Endometrial microvascular endothelial cells (primary cell): ENCODE results near the gene MTG2. TPM values are rescaled to one million over a fixed set of nuclear protein-coding genes. Genes with fewer than 3 reads are reported as not detected.

ENCODE experiments used
- in situ Hi-C: cut with HindIII; loops from 2 replicates; pipeline ENCODE4 v1.10.0; 2017; ENCODE audit warnings: low sequenced_read_pairs, low pct_unique_long_range_greater_than_20kb; ENCODE audit errors: inconsistent ontology term
- total RNA-seq: library from RNA; depleted of rRNA; stranded (reverse); fragments of >200 nt; gene quantifications from one replicate; pipeline ENCODE4 v1.2.3, GENCODE V29; 2015; ENCODE audit errors: inconsistent ontology term

The MTG2 gene
- total RNA-seq, 1 donor from 2014 or later = 8.4 TPM

DNA sequence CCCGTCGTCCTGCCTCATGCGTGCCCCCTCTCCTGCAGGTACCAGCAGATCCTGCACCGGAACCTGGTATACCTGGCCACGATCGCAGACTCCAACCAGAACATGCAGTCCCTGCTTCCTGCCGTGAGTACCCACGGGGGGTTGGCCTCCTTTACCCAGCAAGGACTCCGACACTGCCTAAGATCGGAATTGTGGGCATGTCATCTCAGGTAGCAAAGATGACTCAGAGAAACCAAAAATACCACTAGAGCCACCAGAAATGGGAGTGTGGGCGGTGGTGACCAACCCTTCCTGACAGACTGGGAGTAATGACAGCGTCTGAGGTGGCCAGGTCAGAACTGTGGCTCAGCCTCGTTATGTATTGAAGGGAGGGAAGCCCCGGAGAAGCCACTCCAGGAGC is 23.0 kb upstream of the MTG2 start:
- in situ Hi-C loops = no loop called here

DNA sequence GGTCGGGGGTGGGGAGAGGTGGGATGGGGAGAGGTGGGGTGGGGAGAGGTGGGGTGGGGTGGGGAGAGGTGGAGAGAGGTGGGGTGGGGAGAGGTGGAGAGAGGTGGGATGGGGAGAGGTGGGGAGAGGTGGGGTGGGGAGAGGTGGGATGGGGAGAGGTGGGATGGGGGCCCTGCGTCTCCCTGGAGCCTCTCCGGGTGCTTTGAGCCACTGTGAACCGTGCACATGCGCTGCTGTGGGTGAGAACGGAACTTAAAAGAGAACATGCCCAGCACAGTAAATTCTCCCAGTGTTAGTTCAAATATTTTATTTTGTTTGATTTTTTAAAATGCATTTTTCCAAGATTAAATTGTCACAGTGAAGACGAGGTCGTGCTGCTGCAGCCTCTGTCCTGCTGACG is 22.6 kb upstream of the MTG2 start:
- in situ Hi-C loops = no loop called here

DNA sequence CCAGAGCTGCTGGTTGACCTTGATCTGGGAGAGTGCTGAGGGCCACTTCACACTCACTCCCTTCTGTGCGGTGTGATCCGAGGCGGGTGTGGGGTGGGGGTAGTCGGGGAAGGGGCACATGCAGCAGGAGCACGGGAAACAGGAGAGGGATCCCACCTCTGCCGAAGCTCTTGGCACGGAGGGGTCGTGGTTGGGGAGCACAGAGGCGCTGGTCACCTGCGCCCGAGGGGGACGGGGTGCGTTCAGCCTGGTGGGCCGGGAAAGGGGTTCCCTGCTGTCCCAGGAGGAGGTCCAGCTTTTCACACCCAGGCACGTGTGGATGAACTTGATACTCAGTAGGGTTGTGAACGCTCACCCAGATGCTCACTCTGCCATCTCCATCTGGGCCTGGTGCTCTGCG is 22.0 kb upstream of the MTG2 start:
- in situ Hi-C loops = no loop called here

DNA sequence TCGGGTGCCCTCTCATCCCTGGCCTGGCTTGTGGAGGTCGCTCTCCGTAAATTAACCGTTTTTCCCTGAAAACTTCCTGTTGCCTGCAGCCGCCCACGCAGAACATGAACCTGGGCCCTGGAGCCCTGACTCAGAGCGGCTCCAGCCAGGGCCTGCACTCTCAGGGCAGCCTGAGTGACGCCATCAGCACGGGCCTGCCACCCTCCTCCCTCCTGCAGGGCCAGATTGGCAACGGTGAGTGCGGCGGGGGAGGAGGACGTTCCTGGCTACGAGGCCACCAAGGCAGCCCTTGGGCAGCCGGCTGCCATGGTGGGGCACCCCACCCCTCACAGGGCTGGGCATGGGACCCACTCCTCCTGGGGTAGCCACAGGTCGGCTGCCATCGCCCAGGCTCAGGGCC is 21.5 kb upstream of the MTG2 start:
- in situ Hi-C loops = no loop called here

DNA sequence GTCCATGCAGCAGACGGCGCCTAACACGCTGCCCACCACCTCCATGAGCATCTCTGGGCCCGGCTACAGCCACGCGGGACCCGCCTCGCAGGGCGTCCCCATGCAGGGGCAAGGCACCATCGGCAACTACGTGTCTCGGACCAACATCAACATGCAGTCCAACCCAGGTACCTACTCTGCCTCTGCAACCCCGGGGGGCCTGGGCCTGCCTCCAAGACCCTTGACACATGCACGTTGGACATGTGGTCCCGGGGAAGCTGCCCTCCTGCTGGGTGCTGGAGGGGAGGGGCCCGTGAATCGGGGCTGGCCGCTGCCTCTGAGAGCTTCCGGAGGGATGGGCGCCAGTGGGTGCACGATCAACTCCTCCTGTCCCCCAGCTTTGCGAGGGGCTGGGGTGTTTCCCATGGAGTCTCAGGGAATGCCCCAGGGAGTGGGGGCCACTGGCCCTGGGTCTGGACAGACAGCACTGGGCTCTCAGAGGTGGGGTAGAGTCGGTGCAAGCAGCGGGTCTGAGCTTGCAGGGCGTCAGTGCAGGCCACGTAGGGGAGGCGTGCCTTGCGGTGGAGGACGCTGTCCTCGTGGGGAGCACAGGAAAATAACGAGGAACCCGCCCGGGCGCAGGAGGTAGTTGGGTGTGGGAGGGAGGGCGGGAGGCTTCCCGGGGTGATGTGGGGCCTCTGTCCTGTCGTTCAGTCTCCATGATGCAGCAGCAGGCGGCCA is 19.9 kb upstream of the MTG2 start:
- in situ Hi-C loops = no loop called here

DNA sequence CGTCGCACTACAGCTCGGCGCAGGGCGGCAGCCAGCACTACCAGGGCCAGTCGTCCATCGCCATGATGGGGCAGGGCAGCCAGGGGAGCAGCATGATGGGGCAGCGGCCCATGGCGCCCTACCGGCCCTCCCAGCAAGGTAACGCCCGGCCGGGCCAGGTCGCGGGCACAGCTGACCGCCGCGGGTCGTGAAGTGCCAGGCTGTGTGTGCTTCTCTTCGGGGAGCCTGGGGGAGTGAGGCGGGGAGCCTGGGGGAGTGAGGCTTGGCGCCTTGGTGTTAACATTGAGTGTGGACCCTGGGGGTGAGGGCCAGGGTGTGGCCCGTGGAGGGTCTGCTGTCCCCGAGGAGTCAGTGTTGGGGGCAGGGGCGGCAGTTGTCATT is 19.4 kb upstream of the MTG2 start:
- in situ Hi-C loops = no loop called here

DNA sequence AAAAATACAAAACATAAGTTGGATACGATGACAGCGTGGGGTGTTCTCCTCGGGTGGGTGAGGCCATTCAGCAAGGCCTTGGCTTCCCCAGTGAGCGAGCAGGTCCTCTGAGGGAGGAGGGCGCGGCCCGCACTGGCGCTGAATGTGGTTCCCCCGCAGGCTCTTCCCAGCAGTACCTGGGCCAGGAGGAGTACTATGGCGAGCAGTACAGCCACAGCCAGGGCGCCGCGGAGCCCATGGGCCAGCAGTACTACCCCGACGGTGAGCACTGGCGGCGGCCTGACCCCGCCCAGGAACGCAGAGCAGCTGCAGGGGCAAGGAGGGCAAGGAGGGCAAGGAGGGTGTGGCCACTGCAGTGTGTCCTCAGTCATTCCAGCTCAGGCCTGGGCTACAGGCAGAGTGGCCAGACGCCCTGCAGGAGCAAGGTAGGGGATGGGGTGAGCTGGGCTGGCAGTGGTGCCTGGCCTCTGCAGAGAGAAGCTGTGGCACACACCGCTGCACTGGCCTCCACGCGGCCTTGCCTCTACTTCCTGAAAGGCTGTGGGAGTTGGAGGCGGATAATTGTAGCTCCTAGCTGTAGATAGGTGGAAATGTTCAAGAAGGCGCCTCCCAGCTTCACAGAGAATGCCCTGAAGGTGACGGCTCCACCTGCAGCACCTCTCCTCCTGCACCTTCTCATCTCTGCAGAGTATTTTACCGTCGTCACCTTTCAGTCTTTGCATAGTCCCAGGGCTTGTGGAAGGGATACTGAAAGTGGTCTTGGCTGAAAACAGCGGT is 18.7 kb upstream of the MTG2 start:
- in situ Hi-C loops = no loop called here

DNA sequence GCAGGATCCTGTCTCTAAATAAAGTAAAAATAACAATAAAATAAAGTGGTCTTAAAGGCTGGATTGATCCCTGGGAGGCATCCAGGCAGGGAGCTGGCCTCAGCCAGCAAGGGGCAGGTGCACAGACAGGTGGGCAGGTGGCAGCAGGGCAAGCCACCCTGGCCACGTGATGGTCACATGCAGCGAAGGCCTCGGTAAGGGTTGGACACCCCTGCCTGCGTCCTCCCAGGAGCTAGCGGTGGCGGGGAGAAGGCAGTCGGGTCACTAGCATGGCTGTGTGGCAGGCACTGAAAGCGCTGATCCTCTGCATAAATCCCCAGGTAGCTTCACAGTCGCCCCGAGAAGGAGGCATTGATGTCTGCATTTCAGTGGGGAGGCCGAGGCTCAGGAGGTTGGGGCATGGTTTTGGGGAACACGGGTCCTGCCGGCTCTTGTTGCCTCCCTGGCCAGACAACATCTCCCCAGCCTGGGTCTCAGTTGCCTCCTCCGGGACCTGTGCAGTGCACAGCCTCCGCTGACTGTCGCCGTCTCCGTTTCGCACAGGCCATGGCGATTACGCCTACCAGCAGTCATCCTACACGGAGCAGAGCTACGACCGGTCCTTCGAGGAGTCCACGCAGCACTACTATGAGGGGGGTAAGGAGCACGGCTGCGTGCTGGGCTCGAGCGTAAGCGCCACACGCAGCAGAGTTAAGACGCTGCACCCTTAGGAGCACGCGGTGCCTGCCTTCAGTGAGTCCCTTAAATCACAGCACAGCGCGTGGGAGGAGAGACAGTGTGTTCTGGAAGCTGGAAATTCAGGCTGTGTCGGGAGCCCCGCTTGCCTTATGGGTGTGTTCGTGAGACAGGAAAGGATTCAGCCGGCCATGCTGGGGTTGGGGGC is 17.7 kb upstream of the MTG2 start:
- in situ Hi-C loops = no loop called here

DNA sequence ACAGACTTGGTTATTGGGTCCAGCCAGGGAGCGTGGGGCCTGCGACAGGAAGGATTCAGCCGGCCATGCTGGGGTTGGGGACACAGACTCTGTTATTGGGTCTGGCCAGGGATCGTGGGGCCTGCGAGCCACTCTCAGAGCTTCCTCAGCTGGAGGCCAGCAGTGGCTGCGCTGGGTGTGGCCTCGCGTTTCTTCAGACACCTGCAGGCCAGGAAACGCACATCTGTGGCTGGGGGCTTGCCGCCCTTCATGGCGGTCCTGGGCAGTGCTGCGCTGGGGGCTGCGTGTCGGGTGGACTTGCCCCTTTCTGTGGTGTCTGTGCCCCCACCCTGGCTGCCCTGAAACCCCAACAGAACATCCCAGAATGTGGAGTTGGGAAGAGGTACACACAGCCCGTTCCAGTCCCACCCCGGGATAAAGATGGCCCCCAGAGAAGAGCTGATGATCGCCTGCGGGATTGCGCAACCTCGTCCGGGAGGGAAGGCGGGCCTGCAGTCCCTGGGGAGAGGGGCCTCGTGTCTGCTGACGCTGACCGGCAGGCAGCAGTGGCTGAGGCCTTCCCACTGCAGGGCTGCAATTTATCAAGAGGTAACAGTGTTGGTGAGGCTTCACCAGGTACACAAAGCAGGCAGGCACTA is 16.9 kb upstream of the MTG2 start:
- in situ Hi-C loops = no loop called here

DNA sequence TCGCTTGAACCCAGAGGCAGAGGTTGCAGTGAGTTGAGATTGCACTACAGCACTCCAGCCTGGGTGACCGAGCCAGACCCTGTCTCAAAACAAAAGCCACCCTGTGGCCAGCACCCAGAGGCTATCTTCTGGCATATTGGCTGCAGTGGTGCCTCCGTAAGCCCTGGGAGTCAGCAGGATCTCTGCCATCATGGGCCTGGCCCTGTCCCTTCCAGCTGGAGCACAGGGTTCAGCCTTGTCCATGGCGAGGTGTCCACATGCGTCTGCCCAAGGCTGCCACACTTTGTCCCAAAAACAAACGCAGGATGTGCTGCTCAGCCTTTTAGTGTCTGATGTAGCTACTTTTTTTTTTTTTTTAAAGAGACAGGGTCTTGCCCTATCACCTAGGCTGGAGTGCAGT is 15.4 kb upstream of the MTG2 start:
- in situ Hi-C loops = no loop called here

DNA sequence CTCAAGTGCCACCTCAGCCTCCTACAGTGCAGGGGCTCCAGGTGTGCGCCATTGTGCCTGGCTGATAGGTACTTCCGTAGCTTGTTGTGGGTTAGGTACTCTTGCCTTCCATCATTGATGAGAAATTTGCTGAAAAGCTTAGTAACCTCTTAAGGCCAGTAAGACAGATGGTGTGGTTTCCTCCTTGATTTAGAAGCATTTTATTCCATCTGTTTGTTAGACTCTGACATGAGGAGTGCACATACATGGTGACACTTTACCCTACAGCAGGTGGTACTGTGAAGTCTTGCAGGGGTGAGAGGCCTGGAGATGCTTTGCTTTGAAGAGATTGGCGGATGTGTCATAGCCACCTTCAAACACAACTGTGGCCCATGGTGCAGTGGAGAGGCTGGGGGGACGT is 14.8 kb upstream of the MTG2 start:
- in situ Hi-C loops = no loop called here

DNA sequence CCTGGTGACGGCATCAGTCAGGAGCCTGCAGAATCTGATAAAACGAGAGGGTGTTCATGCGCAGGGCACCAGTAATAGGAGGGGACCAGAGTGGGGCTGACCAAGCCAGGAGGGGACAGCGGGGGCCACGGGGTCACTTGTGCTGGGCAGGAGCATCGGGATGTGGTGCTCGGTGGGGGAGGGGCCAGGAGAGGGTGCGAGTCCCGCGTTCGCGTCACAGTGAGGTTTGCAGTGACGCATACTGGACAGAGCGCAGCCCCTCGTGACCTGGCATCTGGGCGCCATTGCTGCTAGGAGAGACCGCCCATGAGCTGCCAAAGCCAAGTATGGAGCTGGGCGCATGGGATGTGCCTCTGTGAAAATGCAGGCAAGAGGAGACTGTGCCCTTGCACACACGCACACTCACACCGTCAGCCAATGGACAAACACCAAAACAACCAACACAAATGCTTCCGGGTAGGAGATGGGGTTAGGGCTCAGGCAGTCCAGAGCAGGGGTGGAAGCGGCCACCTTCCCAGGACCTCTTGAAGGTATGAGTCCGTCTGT is 13.9 kb upstream of the MTG2 start:
- in situ Hi-C loops = no loop called here

DNA sequence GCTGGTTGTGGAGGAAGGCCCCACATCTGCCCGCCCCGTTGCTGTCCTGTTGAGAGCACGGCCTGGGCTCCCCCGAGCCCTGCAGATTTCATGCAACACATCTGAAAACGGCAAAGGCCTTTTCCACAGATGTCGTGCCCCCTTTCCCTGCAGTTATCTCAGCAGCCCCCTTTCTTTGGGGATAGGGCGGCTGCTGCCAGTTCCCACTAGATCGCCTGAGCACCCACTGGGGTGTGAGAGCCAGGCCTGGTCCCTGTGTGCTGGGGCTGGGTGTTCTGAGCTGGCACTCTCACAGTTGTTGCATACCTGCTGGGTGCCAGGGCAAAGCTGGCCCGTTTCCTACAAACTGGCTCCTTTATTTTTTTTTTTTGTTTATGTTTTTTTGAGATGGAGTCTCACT is 12.3 kb upstream of the MTG2 start:
- in situ Hi-C loops = no loop called here

DNA sequence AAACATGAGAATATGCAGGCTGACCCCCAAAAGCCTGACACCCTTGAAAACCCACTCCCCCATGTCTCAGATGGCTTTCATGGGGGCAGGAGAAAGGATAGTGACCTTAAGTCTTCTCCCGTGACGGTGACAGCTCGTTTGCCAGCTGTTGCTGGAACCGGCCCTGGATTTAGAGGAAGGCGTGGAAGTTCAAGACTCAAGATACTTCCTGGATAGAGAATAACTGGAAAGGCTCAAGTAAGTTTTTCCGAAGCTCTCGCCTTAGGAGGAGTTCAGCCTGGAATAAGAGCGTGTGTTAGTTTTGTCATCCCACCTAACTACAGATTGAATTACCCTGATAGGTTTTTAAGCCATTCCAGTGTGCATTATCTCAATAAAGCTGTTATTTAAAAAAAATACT is 11.6 kb upstream of the MTG2 start:
- in situ Hi-C loops = no loop called here

DNA sequence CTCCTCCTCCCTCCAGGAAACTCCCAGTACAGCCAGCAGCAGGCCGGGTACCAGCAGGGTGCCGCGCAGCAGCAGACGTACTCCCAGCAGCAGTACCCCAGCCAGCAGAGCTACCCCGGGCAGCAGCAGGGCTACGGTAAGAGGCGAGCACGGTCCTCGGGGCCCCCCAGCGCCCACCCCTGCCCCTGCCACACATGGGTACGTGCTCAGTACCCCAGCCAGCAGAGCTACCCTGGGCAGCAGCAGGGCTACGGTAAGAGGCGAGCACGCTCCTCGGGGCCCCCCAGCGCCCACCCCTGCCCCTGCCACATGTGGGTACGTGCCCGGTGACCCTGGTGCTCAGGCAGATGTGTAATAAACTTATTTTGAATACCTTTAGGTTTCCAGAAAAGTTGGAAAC is 10.2 kb upstream of the MTG2 start:
- in situ Hi-C loops = no loop called here

DNA sequence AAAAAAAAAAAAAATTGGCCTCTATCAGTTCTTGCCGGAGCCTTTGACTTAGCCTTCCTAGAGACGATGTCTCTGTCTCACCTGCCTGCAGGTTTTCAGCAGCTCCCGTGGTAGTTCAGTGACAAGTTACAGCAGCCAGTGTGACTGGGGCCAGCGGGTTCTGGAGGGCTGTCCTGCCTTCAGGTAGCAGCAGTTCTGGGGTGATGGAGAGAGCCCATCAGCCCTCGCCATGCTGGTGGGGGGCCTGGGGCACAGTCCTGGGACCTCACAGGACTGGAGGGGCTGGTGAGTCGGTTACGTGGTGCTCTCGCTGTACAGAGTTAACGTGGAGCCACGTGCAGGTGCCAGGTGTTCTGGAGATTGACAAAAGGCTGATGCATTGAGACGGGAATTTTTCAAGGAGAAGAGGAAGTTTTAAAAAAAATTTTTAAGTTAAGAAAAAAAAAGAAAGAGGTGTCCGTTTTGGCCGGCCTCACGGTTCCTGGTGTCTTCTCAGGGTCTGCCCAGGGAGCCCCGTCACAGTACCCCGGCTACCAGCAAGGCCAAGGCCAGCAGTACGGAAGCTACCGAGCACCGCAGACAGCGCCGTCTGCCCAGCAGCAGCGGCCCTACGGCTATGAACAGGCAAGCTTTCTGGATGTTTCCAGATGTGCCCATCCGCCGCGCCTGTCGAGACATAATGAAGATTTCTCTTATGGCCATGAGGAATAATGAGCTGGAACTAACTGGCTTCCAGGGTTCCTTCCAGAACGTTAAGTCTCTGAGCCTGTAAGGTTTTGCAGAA is 8.6 kb upstream of the MTG2 start:
- in situ Hi-C loops = no loop called here

DNA sequence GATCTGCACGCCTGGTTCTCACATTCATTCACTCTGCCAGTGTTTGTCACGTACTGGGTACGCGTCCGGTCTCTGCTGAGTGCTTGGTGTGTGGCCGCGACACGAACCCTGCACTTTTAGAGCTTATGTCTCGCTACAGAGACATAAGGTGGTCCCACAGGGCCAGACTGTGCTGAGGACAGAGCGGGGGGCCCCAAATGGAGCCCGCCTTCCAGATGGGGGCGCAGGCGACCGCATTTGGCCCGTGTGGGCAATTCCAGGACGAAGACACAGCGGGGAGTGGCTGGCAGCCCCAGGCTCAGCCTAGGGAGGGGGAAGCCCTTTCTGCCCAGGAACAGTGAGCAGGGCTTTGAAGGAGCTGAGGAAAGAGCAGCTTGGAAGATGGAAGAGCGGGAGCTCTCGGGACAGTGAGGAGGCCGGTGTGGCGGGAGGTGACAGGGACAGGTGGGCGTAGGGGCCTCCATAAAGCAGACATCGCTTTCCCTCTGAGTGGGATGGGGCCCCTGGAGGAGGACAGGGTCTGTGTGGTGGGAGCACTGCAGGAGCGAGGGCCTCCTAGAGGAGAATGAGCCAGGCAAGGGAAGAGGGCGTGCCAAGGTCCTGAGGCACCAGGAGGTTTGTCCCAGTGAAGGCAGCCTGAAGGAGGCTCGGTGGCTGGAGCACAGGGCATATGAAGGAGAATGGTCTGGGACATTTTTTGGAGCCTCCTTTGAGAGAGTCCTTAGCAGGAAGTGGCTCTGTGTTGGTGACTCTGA is 7.8 kb upstream of the MTG2 start:
- in situ Hi-C loops = no loop called here

DNA sequence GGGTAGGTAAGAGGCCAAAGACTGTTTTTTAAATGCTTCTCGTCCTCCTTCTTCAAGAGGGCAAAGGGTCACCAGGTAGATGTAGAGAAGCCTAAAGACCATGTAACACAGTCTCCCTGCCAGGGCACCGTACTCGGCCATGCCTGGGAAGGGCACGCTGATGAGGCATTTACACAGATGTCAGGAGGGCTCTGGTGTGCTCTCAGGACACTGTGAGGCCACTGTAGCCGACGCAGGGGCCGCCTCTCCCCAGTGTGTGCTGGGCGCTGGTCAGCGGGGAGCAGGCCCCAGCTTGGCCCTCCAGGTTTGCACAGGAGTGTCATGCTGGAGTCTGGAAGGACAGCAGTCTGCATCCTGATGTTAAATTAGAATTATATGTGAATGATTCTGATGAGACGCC is 7.1 kb upstream of the MTG2 start:
- in situ Hi-C loops = no loop called here
